H9 (cell line): ENCODE measurements around the gene WNT6. TPM values are rescaled to one million over a fixed set of nuclear protein-coding genes. Genes with fewer than 3 reads are reported as not detected.

ENCODE experiments used
- DNase-seq: peaks from one replicate; pipeline ENCODE4 v3.0.0-alpha.2; 2017
- H2AFZ ChIP-seq: one replicate; pipeline ENCODE4 v1.6.1; 2013; ENCODE audit warnings: mild to moderate bottlenecking, low read length, control low read depth, moderate library complexity
- H2AK5ac ChIP-seq: 2 replicates; pipeline ENCODE4 v1.6.1; 2013; ENCODE audit warnings: low read length, control low read depth, mixed read lengths; ENCODE audit not compliant: insufficient read length
- H2BK120ac ChIP-seq: one replicate; pipeline ENCODE4 v1.6.1; 2013; ENCODE audit warnings: low read depth, mild to moderate bottlenecking, low read length, control low read depth, inconsistent platforms; ENCODE audit not compliant: poor library complexity, severe bottlenecking
- H2BK12ac ChIP-seq: 2 replicates; pipeline ENCODE4 v1.6.1; 2013; ENCODE audit warnings: low read length, control low read depth, mixed read lengths, low read depth; ENCODE audit not compliant: insufficient read length
- H2BK15ac ChIP-seq: 2 replicates; pipeline ENCODE4 v1.6.1; 2013; ENCODE audit warnings: low read depth, low read length, control low read depth
- H2BK20ac ChIP-seq: one replicate; pipeline ENCODE4 v1.6.1; 2013; ENCODE audit warnings: low read depth, mild to moderate bottlenecking, low read length, control low read depth, inconsistent platforms; ENCODE audit not compliant: poor library complexity, severe bottlenecking
- H2BK5ac ChIP-seq: 2 replicates; pipeline ENCODE4 v1.6.1; 2013; ENCODE audit warnings: low read length, control low read depth, mixed read lengths; ENCODE audit not compliant: insufficient read length
- H3K14ac ChIP-seq: 2 replicates; pipeline ENCODE4 v1.6.1; 2013; ENCODE audit warnings: low read length, control low read depth; ENCODE audit not compliant: insufficient read depth
- H3K18ac ChIP-seq: 2 replicates; pipeline ENCODE4 v1.6.1; 2013; ENCODE audit warnings: low read depth, mild to moderate bottlenecking, mixed read lengths, low read length, control low read depth; ENCODE audit not compliant: insufficient read length
- H3K23ac ChIP-seq: 2 replicates; pipeline ENCODE4 v1.6.1; 2013; ENCODE audit warnings: low read length, control low read depth, mixed read lengths, low read depth; ENCODE audit not compliant: insufficient read length
- H3K23me2 ChIP-seq: 2 replicates; pipeline ENCODE4 v1.6.1; 2013; ENCODE audit warnings: low read depth, mild to moderate bottlenecking, mixed read lengths, low read length, control low read depth; ENCODE audit not compliant: insufficient read length, poor library complexity, severe bottlenecking
- H3K27ac ChIP-seq: 2 replicates; pipeline ENCODE4 v1.5.1; 2013; ENCODE audit warnings: low read length, control low read depth, mixed read lengths, low read depth; ENCODE audit not compliant: insufficient read length
- H3K27me3 ChIP-seq: 2 replicates; pipeline ENCODE4 v1.6.1; 2013; ENCODE audit warnings: low read length, control low read depth, inconsistent platforms; ENCODE audit not compliant: insufficient read depth
- H3K4ac ChIP-seq: 2 replicates; pipeline ENCODE4 v1.6.1; 2013; ENCODE audit warnings: low read depth, mild to moderate bottlenecking, control low read depth, inconsistent platforms, low read length, moderate library complexity
- H3K4me1 ChIP-seq: 2 replicates; pipeline ENCODE4 v1.6.1; 2013; ENCODE audit warnings: low read length, control low read depth, inconsistent platforms; ENCODE audit not compliant: insufficient read depth
- H3K4me2 ChIP-seq: 2 replicates; pipeline ENCODE4 v1.6.1; 2013; ENCODE audit warnings: low read length, control low read depth, mixed read lengths; ENCODE audit not compliant: insufficient read length, insufficient read depth
- H3K56ac ChIP-seq: 2 replicates; pipeline ENCODE4 v1.6.1; 2013; ENCODE audit warnings: low read depth, mild to moderate bottlenecking, mixed read lengths, low read length, control low read depth; ENCODE audit not compliant: insufficient read length
- H3K79me1 ChIP-seq: 2 replicates; pipeline ENCODE4 v1.6.1; 2013; ENCODE audit warnings: low read depth, mild to moderate bottlenecking, moderate library complexity, low read length, control low read depth, inconsistent platforms; ENCODE audit not compliant: insufficient read depth, poor library complexity, severe bottlenecking
- H3K79me2 ChIP-seq: 2 replicates; pipeline ENCODE4 v1.6.1; 2013; ENCODE audit warnings: low read length, control low read depth, inconsistent platforms; ENCODE audit not compliant: insufficient read depth
- H3K9ac ChIP-seq: 2 replicates; pipeline ENCODE4 v1.6.1; 2013; ENCODE audit warnings: low read length, control low read depth, mixed read lengths; ENCODE audit not compliant: insufficient read length; ENCODE audit errors: extremely low read depth
- H3K9me3 ChIP-seq: one replicate; pipeline ENCODE4 v1.6.1; 2013; ENCODE audit warnings: low read depth, low read length, inconsistent platforms; ENCODE audit not compliant: control insufficient read depth
- H3T11ph ChIP-seq: one replicate; pipeline ENCODE4 v1.6.1; 2013; ENCODE audit warnings: mild to moderate bottlenecking, low read length, control low read depth, inconsistent platforms
- H4K20me1 ChIP-seq: one replicate; pipeline ENCODE4 v1.6.1; 2013; ENCODE audit not compliant: control insufficient read depth, insufficient read length, insufficient read depth
- H4K5ac ChIP-seq: 2 replicates; pipeline ENCODE4 v1.6.1; 2013; ENCODE audit warnings: low read depth, mild to moderate bottlenecking, mixed read lengths, low read length, control low read depth; ENCODE audit not compliant: insufficient read length
- H4K8ac ChIP-seq: replicated peaks from 2 replicates; pipeline ENCODE4 v1.6.1; 2013; ENCODE audit warnings: low read length, control low read depth, mixed read lengths, low read depth; ENCODE audit not compliant: insufficient read length
- H4K91ac ChIP-seq: 2 replicates; pipeline ENCODE4 v1.6.1; 2013; ENCODE audit warnings: low read depth, mild to moderate bottlenecking, moderate library complexity, mixed read lengths, low read length, control low read depth; ENCODE audit not compliant: insufficient read length
- H3K27ac Mint-ChIP-seq, 3 experiments: 2 replicates in 2 of 3; 3 replicates in 1 of 3; pipeline ENCODE4 v1.8.0; 2020 to 2021; ENCODE audit warnings: mixed read lengths in 3 of 3, mild to moderate bottlenecking in 1 of 3, moderate library complexity in 1 of 3
- H3K27me3 Mint-ChIP-seq: 2 replicates; pipeline ENCODE4 v1.8.0; 2021; ENCODE audit warnings: low read depth, mild to moderate bottlenecking, moderate library complexity, mixed read lengths
- H3K36me3 Mint-ChIP-seq, 3 experiments: 2 replicates in 2 of 3; 3 replicates in 1 of 3; pipeline ENCODE4 v1.8.0; 2020 to 2021; ENCODE audit warnings: low read depth in 3 of 3, mixed read lengths in 3 of 3; ENCODE audit not compliant: insufficient read depth in 1 of 3
- H3K4me1 Mint-ChIP-seq, 2 experiments: 2 replicates each; pipeline ENCODE4 v1.8.0; 2020; ENCODE audit warnings: mixed read lengths in 2 of 2
- H3K4me3 Mint-ChIP-seq, 2 experiments: 2 replicates in 1 of 2; 3 replicates in 1 of 2; pipeline ENCODE4 v1.8.0; 2020 to 2021; ENCODE audit warnings: mild to moderate bottlenecking in 2 of 2, mixed read lengths in 2 of 2, moderate library complexity in 1 of 2
- H3K9me3 Mint-ChIP-seq, 2 experiments: 2 replicates in 1 of 2; 3 replicates in 1 of 2; pipeline ENCODE4 v1.8.0; 2020; ENCODE audit warnings: mild to moderate bottlenecking in 2 of 2, mixed read lengths in 2 of 2, moderate library complexity in 1 of 2
- CTCF ChIP-seq: fragments of 200-600 bp; sonication (generic); conservative IDR thresholded peaks from 3 replicates; pipeline ENCODE4 v1.8.0; 2021; ENCODE audit warnings: antibody characterized with exemption, mild to moderate bottlenecking
- WGBS: extraction: QIAGEN DNeasy Blood & Tissue Kit; methylation state at CpG from one replicate; pipeline ENCODE4 v1.1.7; 2013; ENCODE audit warnings: missing lambda C conversion rate, low lambda C conversion rate, mixed read lengths; ENCODE audit not compliant: insufficient read length; ENCODE audit errors: extremely low coverage; 5-methylcytosine and 5-hydroxymethylcytosine counted together
- total RNA-seq: library from RNA; stranded (reverse); gene quantifications from 2 replicates; pipeline ENCODE4 v1.2.1, GENCODE V29; 2021

Gene WNT6
- total RNA-seq, 1 experiment from 2014 or later: not detected

- Histone ChIP-seq H3K18ac (no peak overlapping the region), H3K79me1 (no peaks in the 10 kb centered on the region), H2BK15ac (no peak overlapping the region), H2AFZ (no peak overlapping the region), H3K79me2 (no peaks in the 10 kb centered on the region), H3K4ac (no peak overlapping the region), H2BK12ac (no peak overlapping the region), H2BK120ac (no peak overlapping the region), H2BK5ac (no peak overlapping the region), H3K9me3 (no peaks in the 10 kb centered on the region), H3K23ac (no peak overlapping the region), H3K23me2 (no peaks in the 10 kb centered on the region), H3K27me3 (no peaks in the 10 kb centered on the region), H3K9ac (no peak overlapping the region), H4K91ac (no peak overlapping the region), H3K27ac (no peak overlapping the region), H4K5ac (no peak overlapping the region), H2BK20ac (no peak overlapping the region), H2AK5ac (no peak overlapping the region), H3K14ac (no peak overlapping the region), H3K4me2 (no peak overlapping the region), H4K20me1 (no peaks in the 10 kb centered on the region), H3K56ac (no peak overlapping the region), H3T11ph (no peak overlapping the region), H3K4me1 (no peaks in the 10 kb centered on the region), H4K8ac (no peak overlapping the region)
- H3K27me3 Mint-ChIP-seq: no peaks in the 10 kb centered on the region
- no peak for TF ChIP-seq CTCF
- no peaks in the 10 kb centered on the region for H3K9me3 Mint-ChIP-seq
- WGBS: no CpG with 5 or more reads among the region's 4 CpGs
- H3K27ac Mint-ChIP-seq: no peak overlapping the region
- H3K36me3 Mint-ChIP-seq: no peaks in the 10 kb centered on the region; a peak in 1 of 7 replicates
- peaks cover 2 to 3% of the 10 kb centered on the region in 2 experiments for H3K4me1 Mint-ChIP-seq
- DNase-seq: no peak
- no peak overlapping the region for H3K4me3 Mint-ChIP-seq
These were observed 48.2 kb upstream of the WNT6 start for GRCh38 chr2:218811382-218811781.
